Testis (tissue), 3 donors: ENCODE data around the gene CCDC201. TPM values are rescaled to one million over a fixed set of nuclear protein-coding genes. Genes with fewer than 3 reads are reported as not detected.
"Not testable (repeated sequence)": the region's sequence is repeated elsewhere in the genome, so short reads cannot be mapped to it uniquely, and the experiment has no call there.

Experiments
- DNase-seq: peaks from one replicate; pipeline ENCODE4 v3.0.0-alpha.2; 2019
- H3K27ac ChIP-seq, 2 donors: fragments of 200-600 bp; sonication (generic); one replicate each; pipeline ENCODE4 v1.5.1; 2019
- H3K27me3 ChIP-seq: fragments of 200-600 bp; sonication (generic); one replicate; pipeline ENCODE4 v1.5.1; 2019
- H3K36me3 ChIP-seq: fragments of 200-600 bp; sonication (generic); one replicate; pipeline ENCODE4 v1.5.1; 2017; ENCODE audit warnings: low read depth; ENCODE audit errors: missing control alignments
- H3K4me1 ChIP-seq: fragments of 200-600 bp; sonication (generic); one replicate; pipeline ENCODE4 v1.5.1; 2019
- H3K4me3 ChIP-seq, 2 donors: fragments of 200-600 bp; sonication (generic); one replicate each; pipeline ENCODE4 v1.5.1; 2017 to 2019
- H3K9me3 ChIP-seq: fragments of 200-600 bp; sonication (generic); one replicate; pipeline ENCODE4 v1.5.1; 2017
- WGBS, 2 donors: methylation state at CpG; one replicate each; pipeline ENCODE4 v1.1.5; 2018; 5-methylcytosine and 5-hydroxymethylcytosine counted together
- intact Hi-C: fragments of 100-400 bp; cut with DNase I; formaldehyde crosslinking; loops from one replicate; pipeline ENCODE4 v1.15.1; 2023; ENCODE audit warnings: low total_unique reads
- polyA plus RNA-seq: library from polyadenylated mRNA; stranded (reverse); fragments of 350-450 nt; fragmentation: Illumina TruSeq; extraction: RNeasy Lipid Tissue Mini Kit (QIAGEN cat#74804); gene quantifications from one replicate; pipeline ENCODE4 v1.2.3, GENCODE V29; 2014; ENCODE audit warnings: low read depth, low replicate concordance; ENCODE audit not compliant: insufficient read depth
- total RNA-seq, 2 donors: library from RNA; depleted of rRNA; stranded (reverse); fragments of >200 nt; gene quantifications; one replicate each; pipeline ENCODE4 v1.2.3, GENCODE V29; 2016

Gene CCDC201
- total and polyA plus RNA-seq, 3 donors from 2014 or later, result 0.12 TPM; not detected in 2

- H3K9me3 ChIP-seq, H3K36me3 ChIP-seq, H3K27ac ChIP-seq, H3K4me1 ChIP-seq, DNase-seq, H3K4me3 ChIP-seq, H3K27me3 ChIP-seq, intact Hi-C loops: not testable (repeated sequence)
- WGBS, 2 donors, result 70 to 74% methylated on average over 4 of the region's 4 CpGs
These were observed 30.8 kb downstream of the CCDC201 start for GRCh38 chr7:45841926-45842717.

DNA sequence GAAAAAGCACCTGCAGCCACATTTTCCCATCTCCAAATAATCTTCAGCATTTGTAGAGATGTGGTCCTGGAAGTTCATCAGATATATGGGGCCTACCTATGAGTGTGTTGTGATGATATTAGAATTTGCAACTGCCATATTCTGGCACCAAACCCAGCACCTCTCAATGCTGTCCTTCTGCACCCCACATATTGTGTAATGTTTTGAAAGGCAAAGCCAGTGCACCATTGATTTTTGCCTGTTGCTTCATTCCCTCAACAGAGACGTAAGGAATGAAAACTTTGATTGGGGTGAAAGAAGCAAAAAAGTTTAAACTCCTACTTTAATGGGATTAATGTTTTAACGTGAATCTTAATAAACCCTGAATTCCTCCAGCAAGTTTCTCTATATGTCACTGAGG lies 34.0 kb downstream of the CCDC201 start:
- H3K36me3 ChIP-seq, H3K9me3 ChIP-seq, H3K4me1 ChIP-seq, H3K27ac ChIP-seq, H3K4me3 ChIP-seq, intact Hi-C loops, H3K27me3 ChIP-seq, DNase-seq: not testable (repeated sequence)
- 87 to 96% methylated on average over 2 of the region's 2 CpGs for WGBS, 2 donors

- H3K27me3 ChIP-seq, H3K27ac ChIP-seq, H3K4me1 ChIP-seq, H3K36me3 ChIP-seq, H3K4me3 ChIP-seq, H3K9me3 ChIP-seq, intact Hi-C loops: not testable (repeated sequence)
- peak; percentile 33 for DNase-seq
- 46 to 58% methylated on average over 9 of the region's 9 CpGs for WGBS, 2 donors
These were observed 40.3 kb downstream of the CCDC201 start for GRCh38 chr7:45832433-45833177.

DNA sequence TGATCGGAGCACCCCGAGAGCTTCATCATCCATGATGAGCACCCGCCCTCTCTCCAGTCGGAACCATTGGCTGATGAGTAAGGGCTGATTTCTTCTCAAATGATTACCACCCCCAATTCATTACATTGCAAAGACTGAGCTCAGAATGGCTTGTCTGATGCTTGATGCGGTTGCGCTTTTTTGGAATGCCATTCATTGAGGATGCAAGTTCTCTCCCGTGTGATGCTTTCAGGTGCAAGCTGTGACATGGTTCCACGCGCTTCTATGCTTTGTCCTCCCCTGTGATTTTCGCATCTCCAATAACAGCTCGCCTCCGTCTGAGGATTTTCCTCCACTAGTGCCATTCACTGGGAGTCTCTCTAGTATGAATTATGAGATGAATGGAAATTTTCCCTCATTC lies 43.0 kb downstream of the CCDC201 start:
- H3K36me3 ChIP-seq, H3K27ac ChIP-seq, H3K4me3 ChIP-seq, H3K27me3 ChIP-seq, H3K4me1 ChIP-seq, intact Hi-C loops, H3K9me3 ChIP-seq, DNase-seq: not testable (repeated sequence)
- 86 to 91% methylated on average over 11 to 12 of the region's 12 CpGs for WGBS, 2 donors

DNA sequence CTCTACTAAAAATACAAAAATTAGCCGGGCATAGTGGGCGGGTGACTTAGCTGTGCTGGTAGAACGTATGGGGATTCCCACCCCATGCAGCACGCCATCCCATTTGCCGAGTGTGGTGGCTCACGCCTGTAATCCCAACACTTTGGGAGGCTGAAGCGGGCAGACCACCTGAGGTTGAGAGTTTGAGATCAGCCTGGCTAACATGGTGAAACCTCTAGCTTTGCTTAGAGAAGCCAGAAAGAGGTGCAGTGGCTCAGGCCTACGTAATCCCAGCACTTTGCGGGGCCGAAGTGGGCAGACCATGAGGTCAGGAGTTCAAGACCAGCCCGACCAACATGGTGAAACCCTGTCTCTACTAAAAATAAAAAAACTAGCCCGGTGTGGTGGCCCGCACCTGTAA lies 45.2 kb downstream of the CCDC201 start:
- H3K4me3 ChIP-seq, intact Hi-C loops, H3K27ac ChIP-seq, H3K27me3 ChIP-seq, H3K9me3 ChIP-seq, DNase-seq, H3K4me1 ChIP-seq, H3K36me3 ChIP-seq: not testable (repeated sequence)
- 94 to 98% methylated on average over 11 to 13 of the region's 13 CpGs for WGBS, 2 donors

DNA sequence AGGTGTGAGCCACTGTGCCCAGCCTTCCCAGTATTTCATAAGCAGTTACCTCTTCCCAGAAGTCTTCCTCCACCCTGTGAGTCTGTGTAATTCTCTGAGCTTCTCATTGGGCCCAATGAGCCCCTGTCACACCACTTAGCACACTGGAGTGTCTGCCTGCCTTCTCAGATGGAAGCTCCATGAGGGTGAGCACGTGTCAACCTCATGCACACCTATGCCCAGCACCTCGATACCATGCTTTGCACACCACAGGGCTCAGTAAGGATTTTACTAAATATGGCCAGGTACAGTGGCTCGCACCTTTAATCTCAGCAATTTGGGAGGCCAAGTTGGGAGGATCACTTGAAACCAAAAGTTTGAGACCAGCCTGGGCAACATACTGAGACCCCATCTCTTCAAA lies 46.3 kb downstream of the CCDC201 start:
- H3K9me3 ChIP-seq, H3K4me3 ChIP-seq, intact Hi-C loops, DNase-seq, H3K27ac ChIP-seq, H3K27me3 ChIP-seq, H3K4me1 ChIP-seq, H3K36me3 ChIP-seq: not testable (repeated sequence)
- 96 to 97% methylated on average over 2 to 3 of the region's 3 CpGs for WGBS, 2 donors

GRCh38 chr7:45818763-45819162 lies 54.1 kb downstream of the CCDC201 start:
- H3K9me3 ChIP-seq, H3K36me3 ChIP-seq, H3K4me1 ChIP-seq, H3K27ac ChIP-seq, H3K27me3 ChIP-seq, intact Hi-C loops, DNase-seq, H3K4me3 ChIP-seq: not testable (repeated sequence)
- 86 to 98% methylated on average over 7 to 12 of the region's 12 CpGs for WGBS, 2 donors

DNA sequence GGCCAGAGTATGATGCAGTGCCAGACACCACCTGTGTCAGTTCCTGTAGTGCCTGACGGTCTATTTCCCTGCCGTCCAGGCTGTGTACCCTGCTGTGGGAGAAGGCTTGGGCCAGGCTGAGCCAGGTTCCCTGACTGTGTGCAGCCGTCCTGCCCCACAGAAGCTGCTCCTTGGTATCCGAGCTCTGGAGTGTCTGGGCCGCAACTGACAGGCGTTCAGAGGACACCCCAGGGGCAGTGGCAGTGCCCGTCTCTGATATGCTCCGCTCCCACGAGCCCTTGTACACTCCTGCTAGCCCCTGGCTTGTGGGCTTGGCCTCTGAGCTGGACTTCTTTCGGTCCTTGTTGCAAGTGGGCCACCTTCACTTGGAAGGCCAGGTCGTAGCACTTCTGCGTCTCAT lies 55.0 kb downstream of the CCDC201 start:
- H3K4me3 ChIP-seq, intact Hi-C loops, H3K36me3 ChIP-seq, DNase-seq, H3K9me3 ChIP-seq, H3K4me1 ChIP-seq, H3K27ac ChIP-seq, H3K27me3 ChIP-seq: not testable (repeated sequence)
- WGBS, 2 donors, result 72 to 90% methylated on average over 5 to 11 of the region's 12 CpGs

- WGBS, 2 donors, result 91% methylated on average over 8 of the region's 8 CpGs; no CpG with 5 or more reads in 1 of the 2 donors
- DNase-seq, H3K36me3 ChIP-seq, H3K27ac ChIP-seq, H3K27me3 ChIP-seq, H3K9me3 ChIP-seq, intact Hi-C loops, H3K4me1 ChIP-seq, H3K4me3 ChIP-seq: not testable (repeated sequence)
These were observed 55.9 kb downstream of the CCDC201 start for GRCh38 chr7:45817016-45817415.

DNA sequence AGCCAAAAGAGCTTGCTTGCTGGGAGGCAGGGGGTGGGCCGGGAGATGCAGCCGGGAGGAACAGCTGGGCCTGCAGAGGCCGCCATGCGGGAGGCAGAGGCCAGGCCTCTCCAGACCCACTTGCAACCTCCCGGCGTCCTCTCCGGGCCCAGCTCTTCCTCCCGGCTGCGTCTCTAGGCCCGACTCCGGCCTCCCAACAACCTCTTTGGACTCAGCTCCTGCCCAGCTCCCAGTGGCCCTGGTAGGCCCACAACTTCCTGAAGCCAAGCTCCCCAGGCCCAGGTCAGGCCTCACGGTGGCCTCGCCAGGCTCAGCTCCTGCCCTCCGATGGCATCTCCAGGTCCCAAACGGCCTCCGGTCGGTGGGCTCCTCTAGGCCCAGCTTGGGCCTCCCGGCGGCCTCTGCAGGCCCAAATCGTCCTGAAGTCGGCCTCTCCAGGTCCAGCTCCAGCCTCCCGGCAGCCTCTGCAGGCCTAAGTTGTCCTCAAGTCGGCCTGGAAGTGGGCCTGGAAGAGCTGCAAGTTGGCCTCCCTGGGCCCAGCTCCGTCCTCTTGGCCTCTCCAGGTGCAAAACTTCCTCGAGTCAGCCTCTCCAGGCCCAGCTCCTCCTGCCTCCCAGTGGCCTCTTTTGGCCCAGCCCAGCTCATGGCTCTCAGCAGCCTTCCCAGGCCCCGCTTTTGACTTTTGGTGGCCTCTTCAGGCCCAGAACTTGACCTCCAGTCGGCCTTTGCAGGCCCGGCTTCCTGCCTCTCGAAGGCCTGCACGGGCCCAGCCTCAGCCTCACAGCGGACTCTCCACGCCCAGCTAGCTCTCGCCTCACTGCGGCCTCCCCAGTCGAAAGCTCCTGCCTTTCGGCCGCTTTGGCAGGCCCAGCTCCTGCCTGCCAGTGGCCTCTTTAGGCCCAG lies 58.4 kb downstream of the CCDC201 start:
- H3K4me3 ChIP-seq, H3K36me3 ChIP-seq, H3K27me3 ChIP-seq, DNase-seq, intact Hi-C loops, H3K9me3 ChIP-seq, H3K4me1 ChIP-seq, H3K27ac ChIP-seq: not testable (repeated sequence)
- 91 to 95% methylated on average over 15 to 36 of the region's 37 CpGs for WGBS, 2 donors

DNA sequence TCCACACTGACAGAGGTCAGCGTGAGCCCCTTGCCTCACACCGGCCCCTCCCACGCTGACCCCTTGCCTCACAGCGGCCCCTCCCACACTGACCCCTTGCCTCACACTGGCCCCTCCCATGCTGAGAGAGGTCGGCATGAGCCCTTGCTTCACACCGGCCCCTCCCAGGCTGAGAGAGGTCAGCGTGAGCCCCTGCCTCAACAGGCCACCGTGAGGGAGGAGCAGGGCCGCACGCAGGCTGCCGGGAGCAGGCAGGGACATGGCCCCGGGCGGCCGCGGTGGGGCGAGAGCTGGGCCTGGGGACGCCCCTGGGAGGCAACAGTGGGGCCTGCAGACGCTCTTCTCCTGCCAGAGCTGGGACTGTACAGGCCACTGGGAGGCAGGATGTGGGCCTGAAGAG lies 59.1 kb downstream of the CCDC201 start:
- 95% methylated on average over 15 to 17 of the region's 18 CpGs for WGBS, 2 donors
- H3K4me1 ChIP-seq, H3K27ac ChIP-seq, H3K36me3 ChIP-seq, intact Hi-C loops, H3K27me3 ChIP-seq, H3K9me3 ChIP-seq, DNase-seq, H3K4me3 ChIP-seq: not testable (repeated sequence)
